Spleen (tissue), 11 donors: Measurements from ENCODE around the gene DPH5. TPM values are rescaled to one million over a fixed set of nuclear protein-coding genes. Genes with fewer than 3 reads are reported as not detected.
A peak's percentile ranks its signal among the peaks of the same experiment; 100 is the strongest.

ENCODE experiments used
- DNase-seq: peaks from one replicate; pipeline ENCODE4 v3.0.0-alpha.2; 2020
- H3K27ac ChIP-seq, 8 donors: fragments of 200-600 bp; sonication (generic) in 7 of 8; 1 replicate in 4 of 8; 2 replicates in 4 of 8; pipeline versions ENCODE4 v1.5.0 to v1.8.0; 2016 to 2021; ENCODE audit warnings: inconsistent platforms in 4 of 8, mild to moderate bottlenecking in 4 of 8, moderate library complexity in 1 of 8
- H3K27me3 ChIP-seq, 7 donors: fragments of 200-600 bp; sonication (generic) in 6 of 7; replicated peaks in 1 of 7; 1 replicate in 4 of 7; 2 replicates in 3 of 7; pipeline versions ENCODE4 v1.5.0 to v1.8.0; 2016 to 2021; ENCODE audit warnings: inconsistent platforms in 3 of 7, mild to moderate bottlenecking in 1 of 7
- H3K36me3 ChIP-seq, 6 donors: fragments of 200-600 bp; sonication (generic) in 5 of 6; 1 replicate in 4 of 6; 2 replicates in 2 of 6; pipeline versions ENCODE4 v1.5.0 to v1.8.0; 2016 to 2021; ENCODE audit warnings: inconsistent platforms in 2 of 6
- H3K4me1 ChIP-seq, 6 donors: fragments of 200-600 bp; sonication (generic) in 5 of 6; 1 replicate in 3 of 6; 2 replicates in 3 of 6; pipeline versions ENCODE4 v1.5.0 to v1.8.0; 2016 to 2021; ENCODE audit warnings: inconsistent platforms in 3 of 6
- H3K4me3 ChIP-seq, 8 donors: fragments of 200-600 bp; sonication (generic) in 7 of 8; 1 replicate in 4 of 8; 2 replicates in 4 of 8; pipeline versions ENCODE4 v1.5.0 to v1.8.0; 2016 to 2021; ENCODE audit warnings: inconsistent platforms in 4 of 8, mild to moderate bottlenecking in 4 of 8, moderate library complexity in 2 of 8
- H3K9me3 ChIP-seq, 8 donors: fragments of 200-600 bp; sonication (generic) in 7 of 8; 1 replicate in 4 of 8; 2 replicates in 4 of 8; pipeline versions ENCODE4 v1.5.0 to v1.8.0; 2016 to 2021; ENCODE audit warnings: inconsistent platforms in 4 of 8
- CTCF ChIP-seq, 11 experiments: fragments of 200-600 bp in 7 of 11; fragments of 450-650 bp in 4 of 11; sonication (generic) in 4 of 11; IDR thresholded peaks in 8 of 11; conservative IDR thresholded peaks in 3 of 11; 1 replicate in 7 of 11; 2 replicates in 4 of 11; pipeline versions ENCODE4 v1.4.0 to v1.8.0; 2016 to 2021; ENCODE audit warnings: antibody characterized with exemption in 11 of 11, inconsistent platforms in 4 of 11, mild to moderate bottlenecking in 1 of 11
- POLR2A ChIP-seq, 3 donors: fragments of 450-650 bp; IDR thresholded peaks; one replicate each; pipeline ENCODE4 v1.5.1; 2017; ENCODE audit warnings: antibody characterized with exemption in 3 of 3, mild to moderate bottlenecking in 1 of 3
- POLR2AphosphoS5 ChIP-seq, 3 donors: sonication (generic); formaldehyde crosslinking; IDR thresholded peaks; one replicate each; pipeline ENCODE4 v1.5.1; 2017; ENCODE audit warnings: antibody characterized with exemption in 3 of 3
- WGBS, 5 donors: extraction: QIAGEN DNeasy Blood & Tissue Kit in 3 of 5; methylation state at CpG; one replicate each; pipeline versions ENCODE4 v1.1.5 to v1.1.7; 2013 to 2018; 5-methylcytosine and 5-hydroxymethylcytosine counted together
- intact Hi-C: fragments of 100-400 bp; cut with DNase I; formaldehyde crosslinking; loops from one replicate; pipeline ENCODE4 v1.15.0; 2023; ENCODE audit warnings: low total_unique reads
- polyA plus RNA-seq, 3 donors: library from polyadenylated mRNA; stranded (reverse); fragments of 200-250 nt; gene quantifications; one replicate each; pipeline ENCODE4 v1.2.1, GENCODE V29; 2013
- total RNA-seq, 7 donors: library from RNA; depleted of rRNA in 3 of 7; stranded (reverse); fragments of >200 nt in 3 of 7; fragmentation: NEBNext Ultra II Directional in 4 of 7; extraction: Animal tissue kit (Norgen Biotek cat#: 25700) in 4 of 7; gene quantifications; one replicate each; pipeline versions ENCODE4 v1.1.0 to v1.2.1, GENCODE V29; 2016 to 2021
- donor health status: healthy with polysubstance abuse.
- donor health status: DM: no; HTN: no; CAD: no; lungs with moderate emphysema.
- donor health status: DM: no; HTN: no; CAD: no.
- donor health status: Bipolar disorder and iron deficiency.
- donor health status: healthy.
- donor health status: DM: no; HTN: no; CAD: no.
- donor health status: DM: yes; HTN: yes; CAD: no.

The DPH5 gene
- total and polyA plus RNA-seq, 10 donors = 19.3 to 60.0 (median 26.0) TPM

GRCh38 chr1:101006553-101006952 lies 19.0 kb downstream of the DPH5 start:
- Histone ChIP-seq H3K27ac (peak overlapping the region in 7 of 8 donors; percentile 7 to 87 (median 78)), H3K9me3 (no peaks in the 10 kb centered on the region), H3K36me3 (peaks cover 0 to 9% (median 0%) of the 10 kb centered on the region in 6 donors), H3K4me1 (peaks cover 0 to 57% (median 28%) of the 10 kb centered on the region in 6 donors), H3K4me3 (no peak overlapping the region), H3K27me3 (no peaks in the 10 kb centered on the region)
- WGBS, 5 donors = 22 to 55% (median 32%) methylated on average over 2 of the region's 2 CpGs
- TF ChIP-seq POLR2AphosphoS5 (IDR thresholded peaks at IDR 0.05) (peak in 1 of 3 donors; percentile 12), CTCF (IDR thresholded peaks at IDR 0.05 in 8 of 11, conservative IDR thresholded peaks at IDR 0.05 in 3 of 11) (no peak)
- DNase-seq = no peak
- intact Hi-C loops = no loop called here

- no peaks in the 10 kb centered on the region for H3K27me3 ChIP-seq
- intact Hi-C loops = no loop called here
- WGBS, 5 donors = 60 to 86% (median 82%) methylated on average over 4 of the region's 4 CpGs
- H3K36me3 ChIP-seq = peaks cover 0 to 11% (median 0%) of the 10 kb centered on the region in 6 donors
- H3K4me3 ChIP-seq = no peak overlapping the region
- no peak for DNase-seq
- no peak for TF ChIP-seq CTCF (IDR thresholded peaks at IDR 0.05 in 8 of 11, conservative IDR thresholded peaks at IDR 0.05 in 3 of 11)
- no peak for TF ChIP-seq POLR2AphosphoS5 (IDR thresholded peaks at IDR 0.05)
- TF ChIP-seq POLR2A (IDR thresholded peaks at IDR 0.05) = no peak
- peak overlapping the region in 7 of 8 donors; percentile 7 to 87 (median 78) for H3K27ac ChIP-seq
- H3K9me3 ChIP-seq = no peaks in the 10 kb centered on the region
- H3K4me1 ChIP-seq = peaks cover 0 to 60% (median 28%) of the 10 kb centered on the region in 6 donors
These were observed 19.7 kb downstream of the DPH5 start for GRCh38 chr1:101005871-101006270.

GRCh38 chr1:101005183-101005582 lies 20.4 kb downstream of the DPH5 start:
- Histone ChIP-seq H3K27ac (peak overlapping the region in 7 of 8 donors; percentile 52 to 87 (median 78)), H3K36me3 (peaks cover 0 to 18% (median 0%) of the 10 kb centered on the region in 6 donors), H3K4me1 (peaks cover 0 to 60% (median 28%) of the 10 kb centered on the region in 6 donors), H3K27me3 (no peaks in the 10 kb centered on the region), H3K9me3 (no peaks in the 10 kb centered on the region), H3K4me3 (no peak overlapping the region)
- 90 to 94% (median 93%) methylated on average over 1 of the region's 1 CpG for WGBS, 5 donors
- no peak for TF ChIP-seq POLR2A (IDR thresholded peaks at IDR 0.05)
- no peak for DNase-seq
- intact Hi-C loops = no loop called here

- no peaks in the 10 kb centered on the region for H3K27me3 ChIP-seq
- intact Hi-C loops = no loop called here
- TF ChIP-seq POLR2A (IDR thresholded peaks at IDR 0.05) (no peak), CTCF (IDR thresholded peaks at IDR 0.05 in 8 of 11, conservative IDR thresholded peaks at IDR 0.05 in 3 of 11) (no peak), POLR2AphosphoS5 (IDR thresholded peaks at IDR 0.05) (no peak)
- peak overlapping the region in 7 of 8 donors; percentile 52 to 87 (median 78) for H3K27ac ChIP-seq
- DNase-seq = no peak
- WGBS, 5 donors = 54 to 86% (median 79%) methylated on average over 3 of the region's 3 CpGs
- no peak overlapping the region for H3K4me3 ChIP-seq
- no peaks in the 10 kb centered on the region for H3K9me3 ChIP-seq
- H3K36me3 ChIP-seq = peaks cover 0 to 23% (median 0%) of the 10 kb centered on the region in 6 donors
- H3K4me1 ChIP-seq = peaks cover 0 to 60% (median 28%) of the 10 kb centered on the region in 6 donors
These were observed 20.9 kb downstream of the DPH5 start for GRCh38 chr1:101004670-101005069.
